ENCODE measurements around the gene NBEA. TPM values are rescaled to one million over a fixed set of nuclear protein-coding genes. Genes with fewer than 3 reads are reported as not detected.
A peak's percentile ranks its signal among the peaks of the same experiment; 100 is the strongest.

Gene NBEA
- total and polyA plus RNA-seq, 2 experiments from 2014 or later, result 9.1 to 29.1 TPM

- no peak overlapping the region for H3K27ac Mint-ChIP-seq
- H3K4me1 ChIP-seq (ENCODE audit: insufficient read depth), result peaks cover 42% of the 10 kb centered on the region
- peak overlapping the region; percentile 60; the same call in 1 of the 2 replicates for H2AFZ ChIP-seq
- no peaks in the 10 kb centered on the region; the same call in 2 of the 3 replicates for H3K9me3 Mint-ChIP-seq
- no peak overlapping the region for H3K27ac ChIP-seq (ENCODE audit: low read depth)
- H3K36me3 Mint-ChIP-seq (ENCODE audit: low read depth), result peaks cover 3% of the 10 kb centered on the region; the same call in 2 of the 3 replicates
- ATAC-seq, result no peak
- peak overlapping the region; percentile 68 for H3K4me3 ChIP-seq
- peak overlapping the region; percentile 77 for H3K4me2 ChIP-seq
- H3K79me2 ChIP-seq (replicated peaks; ENCODE audit: insufficient read depth), result peaks cover 31% of the 10 kb centered on the region
- H3K36me3 ChIP-seq (ENCODE audit: insufficient read depth), result no peaks in the 10 kb centered on the region
- peaks cover 14% of the 10 kb centered on the region for H3K27me3 Mint-ChIP-seq (ENCODE audit: insufficient read depth, low read depth, poor library complexity)
- TF ChIP-seq EZH2phosphoT487 (IDR thresholded peaks at IDR 0.05; ENCODE audit: unreplicated experiment) (no peak), ZNF114 (CRISPR knock-in tag; IDR thresholded peaks at IDR 0.05) (no peak), REST (IDR thresholded peaks at IDR 0.05; ENCODE audit: unreplicated experiment) (no peak), ZNF331 (CRISPR knock-in tag; IDR thresholded peaks at IDR 0.05; ENCODE audit: low read depth) (no peak), NANOG (IDR thresholded peaks at IDR 0.05; ENCODE audit: borderline replicate concordance) (no peak), JUNB (IDR thresholded peaks at IDR 0.05; ENCODE audit: unreplicated experiment) (no peak), POLR2AphosphoS5 (IDR thresholded peaks at IDR 0.05; ENCODE audit: low read depth) (no peak), ZNF462 (CRISPR knock-in tag; IDR thresholded peaks at IDR 0.05) (no peak), CREB1 (CRISPR knock-in tag; IDR thresholded peaks at IDR 0.05; ENCODE audit: low read depth) (no peak), STAT1 (IDR thresholded peaks at IDR 0.05; ENCODE audit: unreplicated experiment) (no peak), CTCF (conservative IDR thresholded peaks at IDR 0.05; ENCODE audit: low read depth in 2 of 2) (no peak), EZH2 (IDR thresholded peaks at IDR 0.05; ENCODE audit: low read depth, unreplicated experiment) (no peak), ETS1 (IDR thresholded peaks at IDR 0.05) (no peak)
- peaks cover 7% of the 10 kb centered on the region for H4K20me1 ChIP-seq (replicated peaks; ENCODE audit: insufficient read depth)
- no peak for DNase-seq (ENCODE audit: low spot score)
- peaks cover 17% of the 10 kb centered on the region for H3K27me3 ChIP-seq (ENCODE audit: insufficient read depth)
- H3K9me2 ChIP-seq (ENCODE audit: insufficient read depth), result no peaks in the 10 kb centered on the region
- peak overlapping the region; percentile 90 for H3K4me3 Mint-ChIP-seq
- H3F3A ChIP-seq (replicated peaks; ENCODE audit: low read depth), result no peaks in the 10 kb centered on the region
- peaks cover 50% of the 10 kb centered on the region for H3K4me1 Mint-ChIP-seq
These were observed 635 bp upstream of the NBEA start for GRCh38 chr13:34941436-34941834.

Data from GM23338 (cell line).